Measurements from ENCODE around the gene ABCC3.

The ABCC3 gene

DNA sequence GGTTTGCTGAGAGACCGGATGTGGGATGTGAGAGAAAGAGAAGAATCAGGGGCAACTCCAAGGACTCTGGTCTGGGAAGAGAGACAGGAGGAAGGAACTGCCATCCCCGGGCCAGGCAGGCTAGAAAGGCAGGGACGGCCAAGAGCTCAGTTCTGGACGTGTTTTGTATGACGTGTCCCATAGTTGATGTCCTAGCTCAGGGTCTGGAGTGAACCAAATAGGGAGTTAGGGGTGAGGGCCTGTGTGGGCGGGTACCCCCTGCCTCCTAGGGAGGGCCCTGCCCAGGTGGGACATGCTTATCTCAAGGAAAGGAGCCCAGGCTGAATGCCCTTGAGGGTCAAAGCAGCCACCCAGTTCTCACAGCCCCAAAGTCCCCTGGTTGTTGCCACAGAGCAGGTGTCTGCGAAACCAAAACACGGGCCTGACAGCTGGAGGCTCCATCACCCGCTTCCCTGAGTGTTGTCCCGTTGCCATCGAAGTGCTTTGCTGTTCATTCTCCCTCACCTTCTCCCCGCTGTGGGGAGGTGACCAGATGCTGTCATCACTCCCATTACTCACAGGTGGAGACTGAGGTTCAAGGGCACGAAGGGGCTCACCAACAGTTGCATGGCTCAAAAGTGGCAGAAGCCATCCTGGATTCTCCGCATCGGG lies 7.5 kb downstream of the ABCC3 start:
- FAIRE-seq (no peak), DNase-seq (ENCODE audit: insufficient read length, low spot score) (no peak)

DNA sequence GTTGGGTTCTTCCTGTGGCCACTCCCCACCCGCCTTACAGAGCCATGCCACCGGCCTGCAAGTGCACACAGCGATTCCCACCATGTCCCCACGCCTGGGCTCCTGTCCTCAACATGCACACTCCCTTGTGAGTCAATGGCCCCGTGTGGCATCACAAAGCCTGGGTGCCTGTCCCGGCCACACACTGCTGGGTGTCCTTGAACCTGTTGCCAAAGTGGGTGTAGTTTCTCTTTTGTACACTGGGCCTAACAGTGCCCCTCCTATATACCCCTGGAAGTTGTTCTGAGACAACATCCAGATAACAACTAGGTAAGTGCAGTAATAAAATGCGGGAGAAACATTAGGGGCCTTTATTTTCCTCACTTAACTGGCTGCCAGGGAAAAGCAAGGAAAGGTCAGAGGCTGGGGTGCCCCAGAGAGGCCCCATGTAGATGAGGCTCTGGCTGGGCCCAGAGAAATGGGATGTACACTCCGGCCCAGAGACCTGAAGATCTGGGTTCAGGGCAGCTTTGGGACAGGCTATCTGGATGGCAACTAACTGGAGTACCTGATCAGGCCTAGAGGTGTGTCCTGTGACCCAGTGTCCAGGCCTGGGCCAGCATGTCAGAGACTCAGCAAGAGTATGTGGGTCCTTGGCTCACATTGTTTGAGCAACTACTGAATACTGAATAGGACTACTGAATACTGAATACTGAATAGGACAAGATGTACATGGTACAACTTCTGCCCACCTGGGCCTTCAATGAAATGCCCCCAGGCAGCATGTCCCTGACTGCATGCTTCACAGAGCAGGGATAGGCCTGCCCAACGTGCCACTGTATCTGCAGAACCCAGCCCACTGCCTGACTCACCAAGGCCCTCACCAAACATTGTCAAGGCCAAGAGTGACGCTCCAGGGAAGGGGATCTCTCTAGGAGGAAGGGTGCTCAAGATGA lies 8.3 kb downstream of the ABCC3 start:
- FAIRE-seq = no peak
- no peak for DNase-seq (ENCODE audit: insufficient read length, low spot score)

DNA sequence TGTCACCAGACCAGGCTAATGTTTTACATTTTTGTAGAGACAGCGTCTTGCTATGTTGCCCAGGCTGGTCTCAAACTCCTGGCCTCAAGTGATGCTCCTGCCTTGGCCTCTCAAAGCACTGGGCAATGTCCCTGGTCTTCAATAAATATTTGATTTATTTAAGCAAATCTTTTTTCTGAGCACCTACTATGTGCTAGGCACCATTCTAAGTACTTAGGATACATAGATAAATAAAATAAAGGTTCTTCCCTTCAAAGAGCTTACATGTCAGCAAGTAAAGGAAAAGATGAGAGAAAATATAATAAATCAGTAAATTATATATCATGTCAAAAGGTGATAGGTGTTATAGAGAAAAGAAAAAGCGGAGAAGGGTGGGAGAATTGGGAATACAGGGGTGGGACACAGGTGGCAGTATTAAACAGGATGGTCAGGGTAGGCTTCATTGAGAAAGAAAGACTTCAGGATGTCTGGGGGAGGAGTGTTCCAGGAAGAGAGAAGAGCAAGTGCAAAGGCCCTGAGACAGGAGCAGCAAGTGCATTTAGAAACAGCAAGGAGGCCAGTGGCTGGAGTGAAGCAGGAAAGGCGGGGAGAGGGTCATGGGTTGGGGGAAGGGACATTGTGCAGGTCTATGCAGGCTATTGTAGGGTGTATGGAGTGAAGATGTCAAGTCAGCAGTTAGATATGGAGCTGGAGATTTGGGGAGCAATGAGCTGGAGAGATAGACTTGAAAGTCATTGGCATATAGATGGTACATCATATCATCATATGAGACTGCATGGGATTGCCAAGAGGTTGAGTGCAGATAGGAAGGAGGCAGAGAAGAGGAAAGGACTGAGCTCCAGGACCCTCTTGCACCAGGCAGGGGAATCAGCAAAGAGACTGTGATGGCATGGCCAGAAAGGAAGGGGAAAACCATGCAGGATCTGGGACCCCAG lies 11.3 kb downstream of the ABCC3 start:
- FAIRE-seq (no peak), DNase-seq (ENCODE audit: insufficient read length, low spot score) (no peak)

DNA sequence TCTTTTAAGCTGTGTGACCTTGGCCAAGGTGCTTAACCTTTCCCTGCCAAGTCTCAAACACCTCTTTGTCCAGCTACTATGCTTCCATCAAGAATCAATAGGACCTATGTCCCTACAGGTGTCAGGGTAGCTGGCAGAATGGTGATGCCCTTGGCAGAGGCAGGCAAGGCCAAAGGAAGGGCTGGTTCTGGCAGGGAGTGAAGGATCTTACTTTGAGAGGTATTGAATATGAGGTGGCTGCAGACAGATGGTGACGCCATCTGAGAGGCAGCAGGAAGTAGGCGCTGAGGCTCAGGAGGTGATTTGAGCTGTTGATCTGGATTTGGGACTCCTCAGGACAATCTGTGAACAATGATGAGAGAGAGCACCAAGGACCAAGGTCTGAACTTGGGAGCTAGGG lies 12.5 kb downstream of the ABCC3 start:
- no peak for FAIRE-seq

DNA sequence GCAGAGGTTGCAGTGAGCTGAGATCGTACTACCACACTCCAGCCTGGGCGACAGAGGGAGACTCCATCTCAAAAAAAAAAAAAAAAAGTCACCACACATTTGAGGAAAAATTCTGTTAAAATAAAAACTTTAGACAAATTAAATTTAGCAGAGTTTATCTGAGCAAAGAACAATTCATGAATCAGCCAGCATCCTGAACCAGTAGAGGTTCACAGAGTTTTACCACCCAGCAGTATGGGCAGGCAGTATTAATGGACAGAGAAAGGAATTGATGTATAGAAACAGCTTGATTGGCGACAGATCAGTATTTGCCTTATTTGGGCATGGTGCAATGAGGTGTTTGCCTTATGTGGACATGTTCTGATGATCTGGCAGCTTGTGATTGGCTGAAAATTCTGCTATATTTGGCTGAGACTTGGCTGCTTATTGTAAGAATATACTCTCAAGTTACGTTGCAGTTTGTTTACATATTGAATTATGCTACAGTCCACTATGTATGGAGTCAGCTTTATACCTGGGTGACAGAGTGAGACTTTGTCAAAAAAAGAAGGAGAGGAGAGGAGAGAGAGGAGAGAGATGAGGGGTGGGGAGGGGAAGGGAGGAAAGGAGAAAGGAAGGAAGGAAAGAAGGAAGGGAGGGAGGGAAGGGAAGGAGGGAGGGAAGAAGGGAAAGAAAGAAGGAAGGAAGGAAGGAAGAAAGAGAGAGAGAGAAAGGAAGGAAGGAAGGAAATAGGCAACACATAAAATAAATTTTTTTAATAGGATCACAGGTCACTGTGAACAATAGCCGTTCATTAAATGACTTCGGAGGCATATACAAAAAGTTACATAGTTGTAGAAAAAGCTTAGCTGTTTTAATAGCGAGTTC lies 14.6 kb downstream of the ABCC3 start:
- FAIRE-seq (no peak), DNase-seq (ENCODE audit: insufficient read length, low spot score) (no peak)

More for the DNA sequence above, 12.5 kb downstream of the ABCC3 start:
- no peak for DNase-seq (ENCODE audit: insufficient read length, low spot score)

DNA sequence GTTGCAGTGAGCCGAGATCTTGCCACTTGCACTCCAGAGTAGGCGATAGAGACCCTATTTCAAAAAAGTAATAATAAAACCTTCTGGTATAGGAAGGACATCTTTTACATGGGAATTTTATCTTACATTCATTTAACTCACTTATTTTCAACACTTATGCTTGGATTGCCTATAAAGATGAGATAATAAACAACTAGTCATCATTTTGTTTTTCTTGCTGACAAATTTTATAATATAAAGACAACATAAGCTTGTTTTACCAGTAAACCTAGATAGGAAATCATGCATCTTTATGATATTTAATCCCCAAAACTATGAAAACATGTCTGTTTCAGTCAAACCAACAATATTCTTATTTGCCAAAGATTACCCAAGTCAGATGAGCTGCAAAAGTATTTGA lies 17.0 kb downstream of the ABCC3 start:
- FAIRE-seq (no peak), DNase-seq (ENCODE audit: insufficient read length, low spot score) (no peak)

DNA sequence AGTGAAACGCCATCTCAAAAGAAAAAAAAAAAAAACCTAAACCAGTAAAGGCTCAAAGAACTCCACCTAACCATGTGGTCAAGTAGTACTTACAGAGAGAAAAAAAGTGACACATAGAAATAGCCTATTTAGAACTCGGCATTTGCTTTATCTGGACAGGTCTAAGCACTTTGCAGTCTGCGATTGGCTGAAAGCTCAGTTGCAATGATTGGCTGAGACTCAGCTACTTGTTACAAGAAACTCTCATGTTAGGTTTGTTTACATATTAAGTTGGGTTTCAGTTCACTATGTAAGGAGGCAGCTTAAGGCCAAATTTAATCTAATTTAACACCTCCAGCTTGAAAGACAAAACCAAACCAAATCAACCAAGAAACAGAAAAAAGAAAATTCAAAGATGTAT lies 19.1 kb downstream of the ABCC3 start:
- no peak for DNase-seq (ENCODE audit: insufficient read length, low spot score)
- no peak for FAIRE-seq

DNA sequence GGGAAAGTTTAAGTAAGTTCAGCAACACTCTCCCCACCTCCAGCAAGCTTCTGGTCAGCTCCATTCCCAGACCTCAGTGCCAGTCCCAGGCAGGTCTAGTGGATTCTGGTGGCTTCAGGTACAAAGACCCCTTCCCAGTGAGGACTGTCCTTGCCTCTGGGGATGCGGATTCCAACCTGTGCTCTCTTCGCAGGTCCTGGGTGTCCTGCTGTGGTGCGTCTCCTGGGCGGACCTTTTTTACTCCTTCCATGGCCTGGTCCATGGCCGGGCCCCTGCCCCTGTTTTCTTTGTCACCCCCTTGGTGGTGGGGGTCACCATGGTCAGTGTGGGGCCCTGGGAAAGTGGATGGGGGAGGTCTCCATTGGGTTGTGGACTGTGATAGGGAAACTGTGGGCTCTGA lies 21.8 kb downstream of the ABCC3 start:
- no peak for DNase-seq (ENCODE audit: insufficient read length, low spot score)
- FAIRE-seq = no peak

DNA sequence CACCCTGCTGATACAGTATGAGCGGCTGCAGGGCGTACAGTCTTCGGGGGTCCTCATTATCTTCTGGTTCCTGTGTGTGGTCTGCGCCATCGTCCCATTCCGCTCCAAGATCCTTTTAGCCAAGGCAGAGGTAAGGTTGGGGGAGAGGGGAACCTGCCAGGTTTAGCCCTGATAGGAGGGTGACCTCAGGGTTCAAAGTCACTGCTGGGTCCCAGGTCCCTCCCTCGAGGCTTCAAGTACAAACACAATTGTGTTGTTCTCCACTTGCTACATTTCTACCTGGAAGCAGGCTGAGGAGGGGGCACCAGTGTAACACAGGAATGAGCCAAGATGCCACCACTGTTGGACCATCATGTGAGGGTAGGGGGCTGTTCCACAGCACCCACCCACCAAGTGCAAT lies 22.4 kb downstream of the ABCC3 start:
- DNase-seq (ENCODE audit: insufficient read length, low spot score) (no peak), FAIRE-seq (no peak)

DNA sequence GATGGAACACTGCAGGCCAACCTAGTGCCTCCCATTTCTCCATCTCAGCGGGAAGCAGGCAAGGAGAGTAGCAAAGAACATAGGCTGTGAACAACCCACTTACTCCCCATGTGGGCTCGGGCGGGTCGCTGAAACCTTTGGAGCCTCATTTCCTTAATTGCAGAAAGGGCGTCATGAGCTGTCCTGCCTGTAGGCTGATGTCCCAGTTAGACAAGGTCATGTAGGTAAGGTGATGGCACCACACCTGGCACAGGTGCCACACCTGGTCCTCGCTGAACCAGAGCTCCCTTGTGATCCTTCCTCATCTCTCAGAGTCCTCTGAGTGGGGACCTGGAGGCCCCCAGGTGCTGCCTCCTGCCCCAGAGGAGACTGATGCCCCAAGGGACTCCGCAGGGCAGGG lies 22.9 kb downstream of the ABCC3 start:
- DNase-seq (ENCODE audit: insufficient read length, low spot score) (no peak), FAIRE-seq (no peak)

DNA sequence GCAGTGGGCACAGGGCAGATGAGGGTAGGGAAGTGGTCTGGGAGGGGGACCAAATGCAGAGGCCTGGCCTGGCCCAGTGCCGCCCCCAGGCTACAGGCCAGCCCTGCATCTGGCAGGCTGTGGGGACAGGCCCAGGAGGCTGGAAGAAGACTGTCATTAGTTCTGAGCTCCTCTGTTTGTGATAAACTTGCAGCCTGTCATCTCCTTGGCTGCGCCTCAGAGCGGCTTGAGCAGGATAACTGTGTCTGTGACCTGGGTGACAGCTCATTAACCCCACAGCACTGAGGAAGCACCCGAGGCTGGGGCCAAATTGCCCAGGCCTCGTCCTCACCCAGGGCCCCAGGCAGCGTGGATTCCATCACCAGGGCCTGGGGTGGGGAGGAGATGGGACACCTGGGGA lies 23.9 kb downstream of the ABCC3 start:
- no peak for DNase-seq (ENCODE audit: insufficient read length, low spot score)
- no peak for FAIRE-seq

DNA sequence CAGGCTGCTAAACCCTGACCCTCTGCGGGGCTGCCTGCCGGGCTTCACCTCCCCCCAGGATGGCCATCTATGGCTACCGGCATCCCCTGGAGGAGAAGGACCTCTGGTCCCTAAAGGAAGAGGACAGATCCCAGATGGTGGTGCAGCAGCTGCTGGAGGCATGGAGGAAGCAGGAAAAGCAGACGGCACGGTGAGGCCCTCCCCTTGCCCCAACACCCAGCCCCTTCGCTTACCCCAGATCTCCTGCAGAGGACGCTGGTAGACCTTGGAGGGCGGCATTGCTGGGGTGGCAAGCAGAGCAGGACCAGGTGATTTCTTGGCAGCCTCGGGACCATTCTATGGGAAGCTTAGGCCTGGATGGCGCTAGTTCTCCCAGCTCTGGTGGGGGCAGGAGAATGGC lies 24.5 kb downstream of the ABCC3 start:
- DNase-seq (ENCODE audit: insufficient read length, low spot score) = no peak
- no peak for FAIRE-seq

DNA sequence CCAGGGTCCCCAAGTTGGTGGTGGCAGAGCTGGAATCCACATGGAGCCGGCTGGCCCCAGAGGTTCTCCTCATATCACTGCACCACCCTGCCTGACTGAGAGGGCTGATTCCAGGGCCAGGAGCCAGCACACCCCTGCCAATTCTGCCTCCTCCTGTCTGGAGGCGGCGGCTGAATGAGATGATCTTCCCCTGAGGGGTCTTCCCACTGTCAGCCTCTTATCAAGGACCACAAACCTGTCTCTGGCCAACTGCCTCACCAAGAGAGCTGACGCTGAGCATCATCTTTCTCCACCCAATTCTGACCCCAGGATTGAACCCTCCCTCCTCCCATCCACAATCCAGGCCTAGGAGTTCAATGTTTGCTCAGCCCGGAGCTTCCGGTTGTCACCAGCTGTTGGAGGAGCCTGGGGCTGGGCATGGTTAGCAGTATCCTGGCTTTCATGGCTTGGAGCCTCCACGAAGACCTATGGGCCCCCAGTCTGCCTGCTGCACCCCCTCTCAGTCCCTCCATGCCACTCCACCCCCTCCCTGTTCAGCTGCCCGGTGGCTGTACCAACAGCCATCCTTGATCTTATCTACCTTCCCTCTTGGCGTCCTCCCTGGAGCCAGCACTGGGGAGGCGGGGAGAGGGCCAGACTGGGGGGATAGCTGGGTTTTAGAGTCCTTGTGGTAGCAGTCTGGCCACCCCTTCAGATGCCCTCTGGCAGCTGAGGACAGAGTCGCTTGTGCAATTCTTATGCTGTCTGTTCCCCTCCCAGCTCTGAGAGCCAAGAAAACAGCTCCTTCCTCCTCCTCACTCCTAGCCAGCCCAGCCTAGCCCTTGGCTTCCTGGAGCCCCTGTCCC lies 25.6 kb downstream of the ABCC3 start:
- FAIRE-seq (no peak), DNase-seq (ENCODE audit: insufficient read length, low spot score) (no peak)

DNA sequence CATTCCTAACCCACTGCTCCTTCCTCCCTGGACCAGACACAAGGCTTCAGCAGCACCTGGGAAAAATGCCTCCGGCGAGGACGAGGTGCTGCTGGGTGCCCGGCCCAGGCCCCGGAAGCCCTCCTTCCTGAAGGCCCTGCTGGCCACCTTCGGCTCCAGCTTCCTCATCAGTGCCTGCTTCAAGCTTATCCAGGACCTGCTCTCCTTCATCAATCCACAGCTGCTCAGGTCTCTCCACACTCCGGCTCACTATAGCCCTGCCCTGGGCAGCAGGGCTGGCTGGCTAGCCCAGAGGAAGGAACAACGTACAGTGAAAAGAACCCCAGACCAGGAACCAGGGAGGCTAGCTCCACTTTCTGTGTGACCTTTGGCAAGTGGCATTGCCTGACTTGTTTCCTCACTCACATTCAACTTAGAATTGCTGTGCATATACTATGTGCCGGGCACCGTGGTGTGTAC lies 26.2 kb downstream of the ABCC3 start:
- no peak for DNase-seq (ENCODE audit: insufficient read length, low spot score)
- no peak for FAIRE-seq

DNA sequence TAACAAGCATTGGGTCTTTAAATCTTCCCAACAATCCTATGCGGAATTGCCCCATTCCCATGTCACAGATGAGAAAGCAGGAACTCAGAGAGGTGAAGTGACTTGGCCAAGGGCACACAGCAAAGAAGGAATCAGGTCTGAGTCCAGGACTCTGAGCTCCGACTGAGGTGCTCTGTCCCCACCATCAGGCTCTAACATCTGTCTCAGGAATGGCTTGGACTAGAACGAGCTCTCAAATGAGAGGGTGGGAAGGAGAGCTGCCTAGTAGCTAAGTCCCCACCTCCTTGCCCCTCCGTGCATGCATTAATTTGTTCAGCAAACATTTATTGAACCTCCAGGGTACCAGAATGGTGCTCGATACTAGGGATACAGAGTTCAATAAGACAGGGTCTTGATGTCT lies 26.7 kb downstream of the ABCC3 start:
- no peak for DNase-seq (ENCODE audit: insufficient read length, low spot score)
- FAIRE-seq = no peak

DNA sequence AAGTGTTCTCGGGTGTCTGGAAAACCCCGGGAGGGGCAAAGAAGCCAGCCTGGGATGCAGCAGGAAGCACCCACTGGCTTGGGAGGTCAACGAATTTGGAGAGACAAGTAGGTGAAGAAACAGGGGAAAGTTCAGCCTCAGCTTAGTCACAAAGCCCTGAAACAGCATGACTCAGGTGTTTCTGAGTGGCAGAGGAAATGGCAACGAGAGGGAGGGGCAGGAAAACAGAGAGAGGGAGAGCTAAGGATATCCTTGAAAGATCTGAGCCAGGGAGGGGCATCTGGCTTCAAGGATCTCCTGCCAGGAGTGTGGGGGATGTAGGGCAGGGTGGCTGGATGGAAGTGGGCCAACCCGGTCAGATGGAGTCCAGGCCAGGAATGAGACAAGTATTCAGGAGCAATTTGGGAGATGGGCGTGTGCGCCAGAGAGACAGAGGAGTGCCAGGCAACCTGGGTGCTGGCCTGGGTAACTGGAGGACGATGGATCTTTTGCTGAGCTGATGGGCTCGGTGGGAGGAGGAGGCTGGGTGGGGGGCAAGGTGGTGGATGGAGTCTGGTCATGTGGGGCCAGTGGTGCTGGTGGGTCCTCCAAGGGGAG lies 27.2 kb downstream of the ABCC3 start:
- no peak for FAIRE-seq
- no peak for DNase-seq (ENCODE audit: insufficient read length, low spot score)

DNA sequence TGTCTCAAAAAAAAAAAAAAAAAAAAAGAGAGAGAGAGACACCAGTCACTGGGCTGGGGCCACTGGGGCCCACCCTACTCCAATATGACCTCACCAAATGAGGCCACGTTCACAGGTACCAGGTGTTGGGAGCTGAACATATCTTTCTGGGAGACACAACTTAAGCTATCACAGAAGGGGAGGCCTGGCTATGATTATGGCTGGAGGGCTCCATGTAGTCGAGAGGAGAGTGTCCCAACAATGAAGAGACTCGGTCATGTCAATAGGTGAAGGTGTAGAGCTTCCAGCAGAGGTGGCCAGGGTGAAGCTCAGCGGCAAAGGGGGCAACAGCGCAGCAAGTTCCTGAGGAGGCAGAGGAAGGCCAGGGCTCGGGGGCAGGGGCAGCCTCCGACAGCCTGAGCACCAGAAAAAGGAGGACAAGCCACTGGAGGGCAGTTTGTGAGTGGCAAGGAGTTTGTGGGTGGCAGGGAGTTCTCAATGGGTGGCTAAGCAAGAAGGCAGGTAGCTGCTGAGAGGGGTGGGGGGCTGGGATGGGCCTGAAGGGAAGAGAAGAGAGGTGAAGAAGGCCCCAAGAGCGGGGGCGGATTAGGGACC lies 28.0 kb downstream of the ABCC3 start:
- DNase-seq (ENCODE audit: insufficient read length, low spot score) (no peak), FAIRE-seq (no peak)

DNA sequence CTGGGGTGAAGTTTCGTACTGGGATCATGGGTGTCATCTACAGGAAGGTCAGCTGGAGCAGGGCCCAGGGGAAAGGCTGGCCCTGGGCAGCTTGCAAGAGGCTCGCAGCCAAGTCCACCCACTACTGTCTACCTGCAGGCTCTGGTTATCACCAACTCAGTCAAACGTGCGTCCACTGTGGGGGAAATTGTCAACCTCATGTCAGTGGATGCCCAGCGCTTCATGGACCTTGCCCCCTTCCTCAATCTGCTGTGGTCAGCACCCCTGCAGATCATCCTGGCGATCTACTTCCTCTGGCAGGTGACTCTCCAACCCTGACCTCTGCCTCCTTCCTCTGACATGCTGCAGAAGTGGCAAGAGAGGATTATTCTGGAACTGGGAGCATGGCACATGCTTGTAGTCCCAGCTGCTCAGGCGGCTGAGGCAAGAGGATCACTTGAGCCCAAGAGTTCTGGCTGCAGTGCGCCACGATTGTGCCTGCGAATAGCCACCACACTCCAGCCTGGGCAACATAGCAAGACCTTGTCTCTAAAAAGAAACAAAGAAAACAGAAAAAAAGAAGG lies 29.2 kb downstream of the ABCC3 start:
- FAIRE-seq (no peak), DNase-seq (ENCODE audit: insufficient read length, low spot score) (no peak)
